ENCODE results near the gene TEX14.
A peak's percentile ranks its signal among the peaks of the same experiment; 100 is the strongest.
"Not testable (repeated sequence)": the region's sequence is repeated elsewhere in the genome, so short reads cannot be mapped to it uniquely, and the experiment has no call there.

TEX14 gene

DNA sequence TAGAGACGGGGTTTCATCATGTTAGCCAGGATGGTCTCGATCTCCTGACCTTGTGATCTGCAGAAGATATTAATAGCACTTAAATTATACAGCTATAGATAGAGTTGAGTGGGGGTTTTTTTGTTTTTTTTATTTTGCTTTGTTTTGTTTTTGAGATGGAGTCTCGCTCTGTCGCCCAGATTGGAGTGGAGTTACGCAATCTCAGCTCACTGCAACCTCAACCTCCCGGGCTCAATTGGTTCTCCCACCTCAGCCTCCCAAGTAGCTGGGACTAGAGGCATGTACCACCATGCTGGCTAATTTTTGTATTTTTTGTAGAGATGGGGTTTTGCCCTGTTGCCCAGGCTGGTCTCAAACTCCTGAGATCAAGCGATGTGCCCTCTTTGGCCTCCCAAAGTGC, 1.8 kb downstream of the TEX14 start:
- DNase-seq: not testable (repeated sequence)

DNA sequence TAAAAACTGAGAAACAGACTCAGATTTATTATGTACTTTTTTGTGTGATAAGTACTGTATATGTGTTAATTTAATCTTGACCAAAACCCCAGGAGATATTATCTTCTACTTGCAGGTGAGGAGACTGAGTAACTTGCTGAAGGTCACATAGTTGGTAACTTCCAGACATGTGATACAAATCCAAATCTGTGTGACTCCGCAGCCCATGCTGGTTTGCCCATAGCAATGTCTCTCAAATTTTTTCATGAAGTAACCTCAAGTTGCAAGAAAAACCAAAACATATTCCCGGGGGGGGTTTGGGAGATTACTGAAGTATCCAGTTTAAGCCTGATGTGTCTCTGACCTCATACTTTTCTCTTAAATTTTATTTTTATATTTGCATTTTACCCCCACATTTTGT, 3.3 kb downstream of the TEX14 start:
- no peak for DNase-seq

DNA sequence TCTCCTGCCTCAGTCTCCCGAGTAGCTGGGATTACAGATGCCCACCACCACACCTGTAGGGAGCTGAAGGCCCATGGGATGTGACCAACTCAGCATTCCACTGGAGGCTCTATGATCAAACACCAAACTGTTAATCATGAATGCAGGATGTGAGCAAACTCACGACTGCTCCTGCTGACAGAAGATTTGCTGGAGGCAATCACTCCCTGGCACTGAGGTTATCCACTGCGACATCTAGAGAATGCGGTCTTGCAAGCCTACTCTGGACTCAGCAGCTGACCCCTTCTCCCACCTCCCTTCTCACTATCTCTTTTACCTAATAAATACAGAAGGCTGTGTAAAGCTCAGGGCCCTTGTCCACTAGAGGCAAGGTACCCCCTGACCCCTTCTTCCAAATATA, 4.9 kb downstream of the TEX14 start:
- DNase-seq: no peak

DNA sequence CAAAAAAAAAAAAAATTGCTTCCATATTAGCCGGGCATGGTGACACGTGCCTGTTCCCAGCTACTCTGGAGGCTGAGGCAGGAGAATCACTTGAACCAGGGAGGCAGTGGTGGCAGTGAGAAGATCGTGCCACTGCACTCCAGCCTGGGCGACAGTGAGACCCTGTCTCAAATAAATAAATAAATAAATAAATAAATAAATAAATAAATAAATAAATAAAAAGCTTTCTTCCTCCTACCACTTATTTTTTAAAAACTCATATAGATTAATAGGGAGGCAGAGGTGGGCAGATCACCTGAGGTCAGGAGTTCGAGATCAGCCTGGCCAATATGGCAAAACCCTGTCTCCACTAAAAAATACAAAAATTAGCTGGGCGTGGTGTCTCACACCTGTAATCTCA, 7.4 kb downstream of the TEX14 start:
- not testable (repeated sequence) for DNase-seq

DNA sequence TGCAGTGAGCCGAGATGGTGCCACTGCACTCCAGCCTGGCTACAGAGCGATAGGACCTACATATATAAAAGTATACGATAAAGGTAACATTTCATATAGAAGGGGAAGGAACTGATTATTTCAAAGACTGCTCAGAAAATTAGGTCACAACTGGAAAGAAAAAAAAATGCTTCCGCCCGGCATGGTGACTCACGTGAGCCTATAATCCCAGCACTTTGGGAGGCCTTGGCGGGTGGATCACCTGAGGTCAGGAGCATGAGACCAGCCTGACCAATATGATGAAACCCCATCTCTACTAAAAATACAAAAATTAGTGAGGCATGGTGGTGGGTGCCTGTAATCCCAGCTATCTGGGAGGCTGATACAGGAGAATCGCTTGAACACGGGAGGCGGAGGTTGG, 7.8 kb downstream of the TEX14 start:
- DNase-seq: no peak

DNA sequence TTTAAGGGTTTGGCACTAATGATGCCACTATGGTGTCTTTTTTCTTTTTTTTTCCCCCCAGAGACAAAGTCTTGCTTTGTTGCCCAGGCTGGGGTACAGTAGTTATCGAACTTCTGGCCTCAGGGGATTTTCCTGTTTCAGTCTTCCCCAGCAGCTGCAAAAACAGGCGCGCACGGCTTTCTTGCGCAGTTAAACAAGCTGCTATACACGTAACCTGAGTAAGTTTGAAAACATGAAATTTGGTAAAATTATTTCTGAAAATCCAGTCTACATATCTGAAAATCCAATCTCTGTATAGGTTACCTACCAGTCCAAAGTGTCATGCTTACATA, 11.8 kb downstream of the TEX14 start:
- DNase-seq: no peak

DNA sequence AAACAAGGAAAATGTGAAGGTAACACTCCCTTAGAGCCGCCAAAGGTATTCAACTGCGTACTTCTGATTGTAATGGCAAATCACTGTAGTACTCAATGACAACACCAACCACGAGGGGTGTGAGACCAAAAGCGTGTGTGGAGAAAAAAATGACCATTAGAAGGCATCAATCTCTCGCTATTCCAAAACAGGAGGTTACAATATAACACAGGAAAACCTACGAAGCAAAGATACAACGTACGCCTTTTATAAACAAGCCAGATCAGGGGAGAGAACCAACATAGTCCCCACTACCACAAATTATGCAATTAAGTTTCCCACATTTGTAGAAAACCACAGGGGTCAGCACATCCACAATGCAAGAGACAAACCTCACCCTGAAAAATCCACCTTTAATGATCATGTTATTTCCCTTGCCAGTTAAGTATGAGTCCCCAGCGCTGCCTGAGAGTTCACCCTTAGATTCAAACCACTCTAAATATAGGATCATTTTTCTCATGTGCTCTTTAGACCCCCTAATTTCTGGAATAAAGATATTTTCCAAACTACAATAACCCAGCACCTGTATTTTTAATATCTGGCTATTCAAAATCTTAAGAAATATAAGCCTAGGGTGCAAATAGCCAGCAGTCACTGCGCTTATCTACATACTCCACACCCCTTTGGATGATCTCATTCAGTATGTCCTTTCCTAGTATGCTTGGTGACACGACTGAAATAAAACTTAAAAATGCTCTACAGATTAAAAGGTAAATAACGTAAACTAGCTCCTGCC, 12.4 kb downstream of the TEX14 start:
- no peak for DNase-seq

DNA sequence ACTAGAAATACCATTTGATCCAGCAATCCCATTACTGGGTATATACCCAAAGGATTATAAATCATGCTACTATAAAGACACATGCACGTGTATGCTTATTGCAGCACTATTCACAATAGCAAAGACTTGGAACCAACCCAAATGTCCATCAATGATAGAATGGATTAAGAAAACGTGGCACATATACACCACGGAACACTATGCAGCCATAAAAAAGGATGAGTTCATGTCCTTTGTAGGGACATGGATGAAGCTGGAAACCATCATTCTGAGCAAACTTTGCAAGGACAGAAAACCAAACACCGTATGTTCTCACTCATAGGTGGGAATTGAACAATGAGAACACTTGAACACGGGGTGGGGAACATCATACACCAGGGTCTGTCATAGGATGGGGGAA, 13.6 kb downstream of the TEX14 start:
- DNase-seq: not testable (repeated sequence)

DNA sequence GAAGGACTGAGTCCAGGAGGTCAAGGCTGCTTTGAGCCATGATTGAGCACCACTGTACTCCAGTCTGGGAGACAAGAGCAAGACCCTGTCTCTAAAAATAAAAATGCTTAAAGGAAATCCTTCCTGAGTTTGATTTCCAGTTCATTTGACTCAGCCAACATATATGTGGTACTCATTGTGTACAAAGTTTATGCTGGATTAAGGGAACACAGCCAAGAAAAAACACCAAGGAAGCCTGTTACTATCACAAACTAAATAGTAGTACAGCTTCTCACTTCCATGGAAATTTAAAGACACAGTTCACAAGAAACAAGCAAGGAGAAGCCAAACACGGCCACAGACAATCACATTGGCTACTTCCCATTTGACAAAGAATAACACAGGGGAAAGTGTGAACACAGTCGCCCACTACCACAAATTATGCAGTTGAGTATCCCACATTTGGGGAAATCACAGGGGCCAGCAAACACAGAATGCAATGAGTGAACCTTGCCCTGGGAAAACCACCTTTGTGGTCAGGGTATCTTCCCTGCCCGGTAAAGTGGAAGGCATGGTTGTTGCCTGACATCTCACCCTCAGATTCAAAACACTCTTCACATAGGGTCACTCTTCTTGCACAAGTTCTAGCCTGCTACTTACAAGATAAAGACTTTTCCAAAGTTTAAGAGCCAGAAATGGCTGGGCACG, 14.5 kb downstream of the TEX14 start:
- no peak for DNase-seq

DNA sequence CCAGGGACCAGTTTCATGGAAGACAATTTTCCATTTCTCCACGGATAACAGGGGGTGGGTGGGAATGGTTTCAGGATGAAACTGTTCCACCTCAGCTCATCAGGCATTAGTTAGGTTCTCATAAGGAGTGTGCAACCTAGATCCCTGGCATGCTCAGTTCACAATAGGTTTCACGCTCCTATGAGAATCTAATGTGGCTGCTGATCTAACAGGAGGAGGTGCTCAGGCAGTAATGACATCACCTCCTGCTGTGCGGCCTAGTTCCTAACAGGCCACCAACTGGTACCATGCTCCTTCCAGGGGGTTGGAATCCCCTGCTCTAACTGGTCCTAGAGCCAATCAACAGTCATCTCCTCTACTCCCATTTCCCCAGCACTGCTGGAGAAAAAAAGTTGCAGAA, 19.9 kb downstream of the TEX14 start:
- no peak for DNase-seq

DNA sequence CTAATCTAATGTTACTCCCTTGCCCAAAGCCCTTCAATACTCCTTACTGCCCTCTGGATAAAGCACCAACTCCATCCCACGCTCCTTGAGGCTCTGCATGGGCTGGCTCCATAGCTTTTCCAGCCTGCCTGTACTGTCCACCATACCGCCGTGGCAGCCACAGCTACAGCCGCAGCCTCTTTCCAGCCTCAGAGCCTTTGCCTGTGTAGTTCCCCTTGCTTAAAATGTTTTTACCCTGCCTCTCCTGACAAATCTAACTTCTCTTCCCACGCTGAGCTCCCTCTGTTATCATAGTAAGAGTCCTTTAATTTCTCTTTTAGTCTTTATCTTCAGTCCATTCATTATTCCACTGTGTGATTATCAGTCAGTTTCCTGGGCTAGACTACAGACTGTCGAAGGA, 22.0 kb downstream of the TEX14 start:
- DNase-seq: no peak

DNA sequence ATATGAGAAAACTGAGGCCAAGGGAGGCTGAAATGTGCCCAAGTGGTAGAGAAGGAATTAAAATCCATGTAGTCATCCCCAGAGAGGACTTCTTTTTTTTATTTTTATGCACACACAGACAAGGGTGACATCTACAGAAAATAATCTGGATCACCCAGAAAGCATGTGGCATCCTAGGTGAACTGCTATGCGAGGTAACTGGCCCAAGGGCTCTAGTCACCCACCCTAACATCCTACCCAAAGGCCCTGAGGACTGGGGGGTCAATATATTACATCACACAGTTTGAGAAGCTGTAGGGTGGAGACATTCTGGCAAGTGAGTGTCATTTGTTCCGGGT, 23.3 kb downstream of the TEX14 start:
- DNase-seq: no peak

DNA sequence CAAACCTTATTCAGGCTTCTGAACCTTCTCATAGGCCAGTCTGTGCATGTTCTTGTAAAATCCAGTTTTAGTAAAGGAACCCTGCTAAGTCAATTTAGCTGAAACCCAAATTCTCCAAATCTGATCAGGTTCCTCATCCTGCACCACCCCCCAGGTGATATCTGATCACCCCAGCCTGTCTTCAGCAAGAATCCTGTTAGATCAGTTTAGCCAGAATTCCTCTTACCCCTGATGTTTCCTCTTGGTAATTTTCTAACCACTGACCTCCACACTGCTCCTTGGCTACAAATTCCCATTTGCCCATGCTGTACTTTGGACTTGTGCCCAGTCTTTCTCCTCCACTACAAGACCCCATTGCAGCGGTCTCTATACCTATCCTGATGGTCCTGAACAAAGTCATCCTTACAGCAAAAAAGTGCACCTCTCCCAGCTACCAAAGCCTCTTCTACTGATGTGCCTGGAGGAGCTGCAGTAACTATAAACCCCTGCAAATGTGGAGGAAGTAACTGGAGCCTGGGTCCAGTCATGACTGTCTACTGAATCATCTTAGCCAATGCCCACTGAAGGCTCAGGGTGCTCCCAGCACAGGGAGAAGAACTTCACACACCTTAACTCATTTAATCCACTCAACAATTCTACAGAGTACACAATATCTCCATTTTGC, 23.8 kb downstream of the TEX14 start:
- DNase-seq: no peak

DNA sequence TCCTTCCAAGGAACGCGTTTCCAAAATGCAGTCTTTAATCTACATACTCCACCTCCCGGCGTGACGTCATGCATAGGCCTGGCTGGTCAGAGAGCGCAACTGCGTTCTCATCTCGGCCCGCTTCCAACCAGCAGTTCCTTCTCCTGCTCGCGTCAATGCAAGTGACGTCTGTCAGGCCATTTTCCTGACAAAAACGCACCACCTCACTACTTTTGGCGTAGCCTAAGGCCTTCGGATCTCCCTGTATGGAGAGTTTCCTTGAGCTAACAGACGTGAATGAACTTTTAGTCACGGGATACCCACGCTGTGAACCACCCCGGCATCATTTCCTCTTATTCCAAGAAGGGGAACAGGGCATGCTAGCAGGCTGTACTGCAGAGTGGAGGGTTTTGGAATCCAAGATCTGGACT, 25.0 kb downstream of the TEX14 start:
- DNase-seq: peak; percentile 45

DNA sequence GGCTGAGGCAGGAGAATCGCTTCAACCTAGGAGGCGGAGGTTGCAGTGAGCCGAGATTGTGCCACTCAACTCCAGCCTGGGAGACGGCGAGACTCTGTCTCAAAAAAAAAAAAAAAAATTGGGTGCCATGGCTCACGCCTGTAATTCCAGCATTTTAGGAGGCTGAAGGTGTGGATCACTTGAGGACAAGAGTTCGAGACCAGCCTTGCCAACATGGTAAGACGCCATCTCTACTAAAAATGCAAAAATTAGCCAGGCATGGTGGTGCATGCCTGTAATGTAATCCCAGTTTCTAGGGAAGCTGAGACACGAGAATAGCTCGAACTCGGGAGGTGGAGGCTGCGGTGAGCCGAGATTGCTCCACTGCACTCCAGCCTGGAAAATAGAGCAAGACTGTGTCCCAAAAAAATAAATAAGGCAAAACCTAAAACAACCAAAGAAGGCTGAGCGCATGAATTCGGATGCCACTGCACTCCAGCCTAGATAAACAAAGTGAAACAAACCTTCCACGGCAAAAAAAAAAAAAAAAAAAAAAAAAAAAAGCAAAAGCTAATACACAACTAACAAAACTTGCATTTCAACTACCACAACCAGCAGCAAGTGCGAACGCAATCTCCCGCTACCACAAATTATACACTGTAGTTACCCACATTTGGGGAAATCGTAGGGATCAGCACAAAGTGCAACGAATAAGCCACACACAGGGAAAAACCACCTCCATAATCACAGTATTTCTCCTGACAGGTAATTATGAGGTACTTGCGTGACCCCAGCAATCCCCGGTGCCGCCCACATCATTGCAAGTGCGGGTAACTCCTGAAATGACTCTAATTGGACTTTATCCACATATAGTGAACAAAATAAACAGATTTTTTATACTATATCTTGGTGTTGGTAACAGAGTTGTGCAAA, 25.6 kb downstream of the TEX14 start:
- DNase-seq: no peak

DNA sequence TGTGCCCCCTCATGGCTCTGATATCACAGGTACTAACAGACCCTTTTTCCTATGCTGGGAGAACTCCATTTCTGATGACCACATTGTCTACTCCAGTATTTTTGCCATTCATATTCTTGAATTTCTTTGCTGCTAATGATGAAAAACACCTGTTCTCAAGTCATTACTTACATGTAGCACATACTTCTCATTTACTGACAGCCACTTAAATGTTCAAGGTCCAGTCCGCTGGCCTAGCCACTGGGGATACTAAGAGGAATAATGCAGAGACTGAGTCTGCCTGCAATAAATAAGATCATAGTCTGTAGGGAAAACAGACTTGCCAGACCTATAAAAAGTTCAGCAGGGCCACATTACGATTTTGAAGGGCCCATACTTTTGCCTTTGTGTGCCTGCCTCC, 27.5 kb downstream of the TEX14 start:
- no peak for DNase-seq

DNA sequence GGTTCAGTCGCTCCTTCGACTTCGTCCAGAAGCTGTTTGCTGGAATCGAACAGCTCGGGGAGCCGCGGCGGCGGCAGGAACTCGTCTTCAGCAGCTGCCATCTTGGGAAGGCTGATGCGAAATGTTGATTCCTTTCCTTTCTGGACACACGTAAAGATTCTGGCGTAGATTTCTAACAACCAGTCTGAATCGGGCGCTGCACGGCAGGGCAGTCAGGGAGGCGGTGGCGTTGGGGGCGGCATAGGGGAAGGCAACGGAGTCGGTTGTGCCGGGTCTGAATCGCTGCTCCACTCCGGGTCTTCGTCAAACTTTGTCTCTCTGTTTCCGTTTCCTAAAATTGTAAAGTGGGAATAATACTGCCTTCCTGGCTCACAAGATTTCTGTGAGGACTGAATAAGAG, 30.3 kb downstream of the TEX14 start:
- DNase-seq: no peak

DNA sequence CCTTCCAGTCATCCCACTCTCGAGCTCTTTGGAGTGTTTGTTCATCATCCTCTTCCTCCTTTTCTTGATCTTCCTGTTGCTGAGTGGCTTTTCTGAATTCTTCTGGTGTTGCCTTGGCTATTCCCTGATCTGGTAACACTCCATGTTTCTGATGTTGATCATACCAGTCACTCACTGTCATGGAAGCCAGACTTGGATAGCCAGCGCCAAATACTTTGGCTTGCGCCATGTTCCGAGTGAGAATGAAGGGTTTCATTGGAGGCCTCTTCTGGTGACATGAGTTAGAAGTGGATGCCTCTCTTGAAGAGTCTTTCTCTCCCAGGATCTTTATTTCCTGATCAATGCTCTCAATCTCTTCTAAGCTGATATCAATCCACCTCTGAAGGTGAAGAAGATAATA, 31.2 kb downstream of the TEX14 start:
- no peak for DNase-seq

DNA sequence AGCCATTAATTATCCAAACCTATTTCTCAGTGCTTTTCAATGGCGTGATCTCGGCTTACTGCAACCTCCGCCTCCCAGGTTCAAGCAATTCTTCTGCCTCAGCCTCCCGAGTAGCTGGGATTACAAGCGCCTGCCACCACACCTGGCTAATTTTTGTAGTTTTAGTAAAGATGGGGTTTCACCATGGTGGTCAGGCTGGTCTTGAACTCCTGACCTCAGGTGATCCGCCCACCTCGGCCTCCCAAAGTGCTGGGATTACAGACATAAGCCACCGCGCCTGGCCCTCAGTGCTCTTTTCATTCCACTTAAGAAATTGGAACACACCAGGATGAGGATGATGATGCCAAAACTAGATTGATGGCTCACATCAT, 32.1 kb downstream of the TEX14 start:
- not testable (repeated sequence) for DNase-seq

DNA sequence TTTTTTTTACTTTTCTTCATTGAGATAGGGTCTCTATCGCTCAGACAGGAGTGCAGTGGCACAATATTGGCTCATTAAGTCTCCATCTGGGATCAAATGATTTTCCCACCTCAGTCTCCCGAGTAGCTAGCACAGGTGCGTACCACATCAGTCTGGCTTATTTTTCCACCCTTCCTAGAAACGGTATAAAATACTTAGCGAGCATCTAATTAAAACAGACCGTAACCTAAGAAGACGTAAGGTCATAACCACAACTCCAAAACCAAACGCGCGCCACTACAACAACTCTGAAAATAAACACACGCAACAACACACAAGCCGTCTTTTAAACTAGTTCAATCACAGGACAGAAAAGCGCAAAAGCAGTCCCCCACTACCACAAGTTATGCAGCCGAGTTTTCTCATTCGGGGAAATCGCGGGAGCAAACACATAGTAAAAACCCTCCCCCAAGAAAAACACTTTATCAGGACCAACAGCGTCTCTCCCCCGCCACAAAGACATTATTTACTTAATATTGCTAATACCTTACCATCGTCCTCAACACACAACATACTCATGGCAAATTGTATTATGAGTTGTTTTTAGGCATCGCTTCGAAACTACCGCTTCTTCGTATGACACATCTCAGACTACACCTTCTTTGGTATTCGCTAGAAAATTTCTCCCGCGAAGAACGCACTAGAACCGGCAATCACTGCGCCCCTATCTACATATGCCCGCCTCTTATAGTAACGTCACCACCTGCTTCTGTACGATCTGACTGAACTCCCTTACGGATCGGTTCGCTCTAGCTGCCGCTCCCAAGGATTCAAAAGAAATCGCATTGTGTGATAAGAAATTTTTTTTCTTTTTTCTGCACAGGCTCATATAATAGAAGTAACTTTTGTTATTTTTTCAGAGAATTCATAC, 32.8 kb downstream of the TEX14 start:
- peak; percentile 90 for DNase-seq

DNA sequence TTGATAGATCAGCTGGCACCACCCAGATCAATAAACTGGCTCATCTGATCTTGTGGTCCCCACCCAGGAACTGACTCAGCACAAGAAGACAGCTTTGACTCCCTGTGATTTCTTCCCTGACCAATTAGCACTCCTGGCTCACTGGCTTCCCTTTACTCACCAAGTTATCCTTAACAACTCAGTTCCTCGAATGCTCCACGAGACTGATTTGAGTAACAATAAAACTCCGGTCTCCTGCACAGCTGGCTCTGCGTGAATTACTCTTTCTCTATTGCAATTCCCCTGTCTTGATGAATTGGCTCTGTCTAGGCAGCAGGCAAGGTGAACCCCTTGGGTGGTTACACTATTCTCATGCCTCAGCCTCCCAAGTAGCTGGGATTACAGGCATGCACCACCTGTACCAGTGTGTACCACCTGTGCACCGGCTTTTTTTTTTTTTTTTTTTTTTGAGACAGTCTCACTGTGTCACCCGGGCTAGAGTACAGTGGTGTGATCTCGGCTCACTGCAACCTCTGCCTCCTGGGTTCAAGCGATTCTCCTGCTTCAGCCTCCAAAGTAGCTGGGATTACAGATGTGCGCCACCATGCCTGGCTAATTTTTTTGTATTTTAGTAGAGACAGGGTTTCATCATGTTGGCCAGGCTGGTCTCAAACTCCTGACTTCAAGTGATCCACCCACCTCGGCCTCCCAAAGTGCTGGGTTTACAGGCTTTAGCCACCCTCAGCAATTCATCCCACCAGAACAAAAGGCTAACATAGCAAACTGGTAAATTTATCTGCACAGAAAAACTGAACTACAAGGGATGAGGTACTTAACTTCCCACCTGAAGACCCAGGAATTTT, 33.7 kb downstream of the TEX14 start:
- peak; percentile 14 for DNase-seq
